NCI-H82 (cell line): ENCODE measurements around the gene SESN3.
A peak's percentile ranks its signal among the peaks of the same experiment; 100 is the strongest.
"Not testable (repeated sequence)": the region's sequence is repeated elsewhere in the genome, so short reads cannot be mapped to it uniquely, and the experiment has no call there.

Experiments used
- DNase-seq: peaks from one replicate; lab custom pipeline; 2025; lab: John Stamatoyannopoulos, UW

The SESN3 gene

GRCh38 chr11:95231127-95231880 is at the start of gene SESN3:
SESN3 (minus strand) TSS chr11:95231202; CDS start chr11:95230860, 342 bp downstream.
- DNase-seq: peak; percentile 98

- DNase-seq: peak; percentile 78
Observed at GRCh38 chr11:95279921-95280868, 49.2 kb upstream of the SESN3 start.

GRCh38 chr11:95277868-95278267 is 46.9 kb upstream of the SESN3 start:
- DNase-seq: no peak

DNA sequence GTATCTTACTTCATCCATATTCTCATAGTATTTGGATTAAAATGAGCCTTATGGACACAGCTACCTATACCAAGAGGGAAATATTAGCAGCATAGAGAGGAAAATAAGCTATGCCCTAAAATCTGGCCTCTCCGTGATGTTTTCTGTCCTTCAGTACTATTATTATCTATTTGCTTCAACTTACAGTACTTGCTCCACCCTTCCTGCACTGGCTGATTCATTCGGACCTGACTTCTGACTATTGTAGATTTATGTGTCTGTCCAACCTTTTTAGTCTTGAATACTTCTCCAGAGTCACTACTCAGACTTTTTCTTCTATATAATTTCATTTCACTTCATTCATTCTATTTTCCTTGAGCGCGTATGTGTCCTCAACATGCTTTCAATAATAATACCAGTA is 45.1 kb upstream of the SESN3 start:
- DNase-seq: no peak

GRCh38 chr11:95273618-95274017 is 42.6 kb upstream of the SESN3 start:
- DNase-seq: not testable (repeated sequence)

DNA sequence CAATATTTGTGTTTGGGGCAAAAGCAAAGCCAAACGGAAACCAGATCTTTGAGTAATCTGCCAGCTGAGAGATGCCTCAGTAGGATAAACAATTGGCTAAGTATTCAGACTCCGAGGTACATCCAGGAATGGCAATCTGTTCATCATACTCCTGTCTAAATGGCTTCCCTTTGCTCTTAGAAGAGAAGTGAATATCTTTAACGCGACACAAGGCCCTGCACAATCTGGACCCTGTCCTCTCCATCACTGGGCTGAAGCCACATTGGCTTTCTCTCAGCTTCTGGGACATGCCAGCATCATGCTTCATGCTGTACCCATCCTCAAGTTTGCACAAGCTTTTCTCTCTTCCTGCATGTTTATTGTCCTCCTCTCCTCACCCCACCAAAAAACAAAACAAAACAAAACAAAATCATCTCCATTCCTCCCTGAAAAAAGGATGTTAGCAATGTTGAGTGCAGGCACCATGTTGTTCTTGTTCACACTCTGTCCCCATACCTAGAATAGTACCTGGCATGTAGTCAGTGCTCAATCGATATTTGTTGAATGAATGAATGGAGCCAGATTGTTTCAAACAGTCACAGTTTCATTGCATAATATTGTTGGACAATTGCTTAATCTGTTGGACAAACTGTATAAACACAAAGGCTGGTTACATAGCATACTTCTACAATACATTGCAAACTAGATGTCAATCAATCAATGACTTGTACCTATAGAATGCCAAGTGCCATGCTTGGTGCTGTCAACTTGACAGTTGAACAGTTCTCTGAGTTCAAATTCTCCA is 38.2 kb upstream of the SESN3 start:
- no peak for DNase-seq

DNA sequence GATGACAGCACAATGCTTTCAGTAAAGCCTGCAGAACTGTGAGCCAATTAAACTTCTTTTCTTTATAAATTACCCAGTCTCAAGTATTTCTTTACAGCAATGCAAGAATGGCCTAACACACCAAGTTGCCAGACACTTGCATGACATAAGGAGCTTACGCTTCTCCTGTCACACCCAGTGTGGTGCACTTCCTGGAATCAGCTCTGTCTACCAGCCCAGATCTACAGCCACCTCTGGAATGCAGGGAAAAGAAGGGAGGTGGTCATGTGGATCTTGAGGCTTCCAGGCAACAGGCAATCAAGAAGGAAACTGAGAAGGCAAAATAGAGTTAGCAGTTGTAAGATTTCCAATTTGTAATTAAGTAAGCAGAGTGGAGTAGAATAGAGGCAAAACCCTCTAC is 37.4 kb upstream of the SESN3 start:
- DNase-seq: no peak

DNA sequence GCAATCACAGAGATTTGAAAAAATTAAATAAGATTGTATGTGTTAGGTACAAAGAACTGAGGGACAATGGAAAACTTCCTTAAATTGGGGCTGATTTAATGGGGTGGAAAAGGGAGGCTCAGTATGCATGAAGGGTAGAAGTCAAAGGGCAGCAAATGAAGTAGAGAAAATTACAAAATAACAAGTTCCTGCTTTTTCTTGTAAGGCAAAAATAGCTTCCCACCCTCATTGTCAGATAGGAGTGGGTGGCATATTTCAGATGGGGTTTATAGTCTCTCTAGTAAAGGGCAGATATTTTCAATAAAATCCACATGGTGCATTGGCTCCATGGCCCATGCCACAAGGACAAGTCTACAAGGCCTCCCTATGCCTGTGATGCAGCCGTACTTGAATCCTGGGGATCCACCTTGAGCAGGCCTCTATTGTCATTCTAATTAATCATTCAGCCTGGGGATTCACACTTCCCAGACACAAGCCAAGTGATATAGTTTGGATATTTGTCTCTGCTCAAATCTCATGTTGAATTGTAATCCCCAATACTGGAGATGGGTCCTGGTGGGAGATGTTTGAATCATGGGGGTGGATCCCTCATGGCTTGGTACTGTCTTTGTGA is 36.7 kb upstream of the SESN3 start:
- DNase-seq: no peak

GRCh38 chr11:95266751-95267374 is 35.9 kb upstream of the SESN3 start:
- no peak for DNase-seq

DNA sequence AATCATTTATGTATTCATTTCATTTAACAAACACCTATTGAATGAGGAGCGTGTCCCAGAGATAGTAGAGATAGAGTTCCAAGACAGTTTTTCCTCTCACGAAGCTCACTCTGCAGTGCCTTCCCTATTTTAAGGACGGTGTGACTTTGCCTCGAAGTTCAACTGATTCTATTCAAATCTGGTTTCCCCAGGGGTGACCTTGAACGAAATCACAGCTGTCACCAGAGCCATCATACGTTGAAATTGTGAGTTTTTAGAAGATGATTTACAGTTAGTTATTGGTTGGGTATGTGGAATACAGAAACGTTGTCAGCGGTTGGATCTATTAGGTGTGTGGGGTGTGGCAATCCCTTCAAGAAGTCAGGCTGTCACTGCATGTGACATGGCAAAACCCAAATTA is 33.9 kb upstream of the SESN3 start:
- DNase-seq: no peak

- DNase-seq: no peak
Observed at GRCh38 chr11:95262994-95263765, 32.2 kb upstream of the SESN3 start.

GRCh38 chr11:95257456-95257971 is 26.5 kb upstream of the SESN3 start:
- DNase-seq: no peak

DNA sequence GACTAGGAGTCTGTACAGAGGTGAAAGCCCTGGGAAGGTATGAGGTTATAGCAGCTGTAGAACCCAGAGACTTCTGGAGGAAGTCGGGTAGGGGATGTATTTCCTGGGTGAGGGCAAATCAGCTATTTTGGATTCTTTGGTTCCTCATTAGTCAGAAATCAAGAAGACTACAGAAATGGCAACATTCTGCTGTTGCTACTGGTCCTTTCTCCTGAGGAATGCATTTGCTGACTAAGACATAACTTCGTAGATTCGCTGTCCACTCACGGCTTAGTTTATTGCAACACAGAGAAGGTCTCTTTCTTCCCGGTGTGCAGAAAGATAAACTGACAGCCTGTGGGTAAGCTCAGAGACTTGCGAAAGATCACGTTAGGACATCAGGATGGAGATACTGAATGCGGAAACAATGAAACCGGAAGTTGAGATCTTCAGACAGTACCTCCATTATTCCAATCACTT is 25.3 kb upstream of the SESN3 start:
- no peak for DNase-seq

- no peak for DNase-seq
Observed at GRCh38 chr11:95255251-95256145, 24.5 kb upstream of the SESN3 start.

- DNase-seq: no peak
Observed at GRCh38 chr11:95254716-95255115, 23.7 kb upstream of the SESN3 start.

GRCh38 chr11:95254131-95254704 is 23.2 kb upstream of the SESN3 start:
- DNase-seq: peak; percentile 92

DNA sequence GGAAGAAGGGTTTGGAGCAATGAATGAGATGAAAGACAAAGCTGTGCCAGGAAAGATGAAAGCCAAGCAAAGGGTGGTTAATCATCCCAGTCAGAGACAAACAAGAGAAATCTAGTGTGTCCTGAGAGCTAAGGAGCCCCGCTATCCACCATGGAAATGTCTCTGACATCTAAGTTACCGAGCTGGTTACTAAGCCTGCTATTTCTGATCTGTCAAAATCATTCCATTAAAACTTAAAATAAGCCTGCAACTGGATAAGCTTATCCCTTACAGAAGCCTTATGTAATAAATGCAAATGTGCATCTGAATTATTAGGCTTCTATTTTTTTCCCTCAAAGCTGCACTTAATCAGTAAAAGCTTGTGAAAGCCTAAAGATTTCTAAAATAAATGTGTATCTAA is 22.1 kb upstream of the SESN3 start:
- DNase-seq: no peak

DNA sequence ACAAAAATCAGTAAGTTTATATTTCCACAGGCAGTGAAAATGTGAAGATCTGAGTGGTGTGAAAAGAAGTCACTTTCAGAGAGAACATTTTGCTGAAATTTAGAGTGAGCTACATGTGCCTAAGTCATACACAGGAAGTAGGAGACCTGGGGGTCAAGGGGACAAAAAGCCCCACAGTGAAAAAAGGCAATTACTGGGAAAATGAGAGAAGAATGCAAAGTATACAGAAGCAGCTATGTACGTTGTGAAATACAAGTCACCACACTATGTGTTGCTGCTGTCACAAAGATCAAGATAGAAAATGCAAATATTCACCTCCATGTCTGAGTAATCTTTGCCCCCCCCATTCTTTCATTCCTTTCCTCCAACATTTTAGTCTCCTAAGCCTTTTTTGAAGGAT is 21.6 kb upstream of the SESN3 start:
- no peak for DNase-seq

- not testable (repeated sequence) for DNase-seq
Observed at GRCh38 chr11:95251896-95252295, 20.9 kb upstream of the SESN3 start.
